Adrenal gland (tissue), 5 donors: ENCODE data around the gene EXOC6B.
A peak's percentile ranks its signal among the peaks of the same experiment; 100 is the strongest.

Source experiments
- POLR2A ChIP-seq, 2 donors: fragments of 450-650 bp; IDR thresholded peaks; one replicate each; pipeline ENCODE4 v1.6.1; 2017; ENCODE audit warnings: antibody characterized with exemption in 2 of 2, mild to moderate bottlenecking in 2 of 2, moderate library complexity in 1 of 2
- TF ChIP-seq, protein P1 (sequence below), 6 experiments: fragments of 450-650 bp in 4 of 6; fragments of 200-600 bp in 2 of 6; sonication (generic) in 1 of 6; IDR thresholded peaks; 1 replicate in 5 of 6; 2 replicates in 1 of 6; pipeline versions ENCODE4 v1.5.1 to v1.8.0; 2016 to 2021; ENCODE audit warnings: antibody characterized with exemption in 6 of 6, mild to moderate bottlenecking in 2 of 6, moderate library complexity in 1 of 6
- donor health status: DM: no; HTN: no; CAD: no.

- no peak for TF ChIP-seq POLR2A (IDR thresholded peaks at IDR 0.05)
- TF ChIP-seq, protein P1, sequence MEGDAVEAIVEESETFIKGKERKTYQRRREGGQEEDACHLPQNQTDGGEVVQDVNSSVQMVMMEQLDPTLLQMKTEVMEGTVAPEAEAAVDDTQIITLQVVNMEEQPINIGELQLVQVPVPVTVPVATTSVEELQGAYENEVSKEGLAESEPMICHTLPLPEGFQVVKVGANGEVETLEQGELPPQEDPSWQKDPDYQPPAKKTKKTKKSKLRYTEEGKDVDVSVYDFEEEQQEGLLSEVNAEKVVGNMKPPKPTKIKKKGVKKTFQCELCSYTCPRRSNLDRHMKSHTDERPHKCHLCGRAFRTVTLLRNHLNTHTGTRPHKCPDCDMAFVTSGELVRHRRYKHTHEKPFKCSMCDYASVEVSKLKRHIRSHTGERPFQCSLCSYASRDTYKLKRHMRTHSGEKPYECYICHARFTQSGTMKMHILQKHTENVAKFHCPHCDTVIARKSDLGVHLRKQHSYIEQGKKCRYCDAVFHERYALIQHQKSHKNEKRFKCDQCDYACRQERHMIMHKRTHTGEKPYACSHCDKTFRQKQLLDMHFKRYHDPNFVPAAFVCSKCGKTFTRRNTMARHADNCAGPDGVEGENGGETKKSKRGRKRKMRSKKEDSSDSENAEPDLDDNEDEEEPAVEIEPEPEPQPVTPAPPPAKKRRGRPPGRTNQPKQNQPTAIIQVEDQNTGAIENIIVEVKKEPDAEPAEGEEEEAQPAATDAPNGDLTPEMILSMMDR (IDR thresholded peaks at IDR 0.05), result peak in 3 of 6 experiments; percentile 35 to 45 (median 42)
Observed at GRCh38 chr2:72325592-72326422, 500.0 kb downstream of the EXOC6B start.
